Suprapubic skin (tissue), 4 donors: ENCODE data around the gene FGF18.

Experiments used
- CTCF ChIP-seq, 2 donors: fragments of 200-600 bp in 1 of 2; fragments of 450-650 bp in 1 of 2; sonication (generic) in 1 of 2; IDR thresholded peaks; one replicate each; pipeline ENCODE4 v1.5.1; 2016 to 2019; ENCODE audit warnings: antibody characterized with exemption in 2 of 2, mild to moderate bottlenecking in 1 of 2, moderate library complexity in 1 of 2
- EP300 ChIP-seq: sonication (generic); formaldehyde crosslinking; IDR thresholded peaks from one replicate; pipeline ENCODE4 v1.6.1; 2017; ENCODE audit warnings: antibody characterized with exemption
- POLR2AphosphoS5 ChIP-seq, 3 donors: sonication (generic); formaldehyde crosslinking; IDR thresholded peaks; one replicate each; pipeline ENCODE4 v1.6.1; 2017; ENCODE audit warnings: antibody characterized with exemption in 3 of 3

- TF ChIP-seq EP300 (no peak), CTCF (IDR thresholded peaks at IDR 0.05) (no peak), POLR2AphosphoS5 (IDR thresholded peaks at IDR 0.05) (no peak)
These were observed at the start of gene FGF18 for GRCh38 chr5:171418982-171419687.
